Esophagus (tissue), 2 donors: Measurements from ENCODE around the gene KNL1. TPM values are rescaled to one million over a fixed set of nuclear protein-coding genes. Genes with fewer than 3 reads are reported as not detected.
"Not testable (repeated sequence)": the region's sequence is repeated elsewhere in the genome, so short reads cannot be mapped to it uniquely, and the experiment has no call there.

ENCODE experiments used
- H3K27ac ChIP-seq, 2 donors: one replicate each; pipeline ENCODE4 v1.5.1; 2013; ENCODE audit warnings: low read depth in 2 of 2, mild to moderate bottlenecking in 2 of 2, inconsistent platforms in 1 of 2, low read length in 1 of 2, moderate library complexity in 1 of 2
- H3K27me3 ChIP-seq, 2 donors: one replicate each; pipeline ENCODE4 v1.6.1; 2013; ENCODE audit warnings: low read length in 2 of 2, control low read depth in 1 of 2, mild to moderate bottlenecking in 1 of 2; ENCODE audit not compliant: insufficient read depth in 2 of 2, control insufficient read depth in 1 of 2
- H3K36me3 ChIP-seq, 2 donors: one replicate each; pipeline ENCODE4 v1.6.1; 2013; ENCODE audit warnings: low read length in 1 of 2; ENCODE audit not compliant: control insufficient read depth in 2 of 2, insufficient read depth in 2 of 2
- H3K4me1 ChIP-seq, 2 donors: one replicate each; pipeline ENCODE4 v1.6.1; 2013; ENCODE audit warnings: low read length in 1 of 2; ENCODE audit not compliant: control insufficient read depth in 2 of 2, insufficient read depth in 2 of 2
- H3K4me3 ChIP-seq, 2 donors: one replicate each; pipeline ENCODE4 v1.5.1; 2013; ENCODE audit warnings: low read length in 2 of 2, mild to moderate bottlenecking in 2 of 2, low read depth in 1 of 2, moderate library complexity in 1 of 2
- H3K9me3 ChIP-seq, 2 donors: one replicate each; pipeline ENCODE4 v1.6.1; 2013; ENCODE audit warnings: mild to moderate bottlenecking in 2 of 2, low read depth in 1 of 2, low read length in 1 of 2, moderate library complexity in 1 of 2; ENCODE audit not compliant: control insufficient read depth in 2 of 2, insufficient read depth in 1 of 2
- WGBS, 2 donors: extraction: QIAGEN DNeasy Blood & Tissue Kit; methylation state at CpG; one replicate each; pipeline ENCODE4 v1.1.7; 2013; 5-methylcytosine and 5-hydroxymethylcytosine counted together
- polyA plus RNA-seq, 2 donors: library from polyadenylated mRNA; stranded (reverse); fragments of 200-250 nt; gene quantifications; one replicate each; pipeline ENCODE4 v1.2.3, GENCODE V29; 2013
- donor health status: healthy with polysubstance abuse.
- donor health status: Bipolar disorder and iron deficiency.

KNL1 gene
- polyA plus RNA-seq, 2 donors: 1.8 to 2.6 TPM

- Histone ChIP-seq H3K4me3 (no peak overlapping the region), H3K27ac (no peak overlapping the region), H3K36me3 (peaks cover 0 to 2% of the 10 kb centered on the region in 2 donors), H3K27me3 (no peaks in the 10 kb centered on the region), H3K9me3 (no peaks in the 10 kb centered on the region), H3K4me1 (peaks cover 3 to 4% of the 10 kb centered on the region in 2 donors)
These were observed 30.6 kb upstream of the KNL1 start for GRCh38 chr15:40563426-40563825.

DNA sequence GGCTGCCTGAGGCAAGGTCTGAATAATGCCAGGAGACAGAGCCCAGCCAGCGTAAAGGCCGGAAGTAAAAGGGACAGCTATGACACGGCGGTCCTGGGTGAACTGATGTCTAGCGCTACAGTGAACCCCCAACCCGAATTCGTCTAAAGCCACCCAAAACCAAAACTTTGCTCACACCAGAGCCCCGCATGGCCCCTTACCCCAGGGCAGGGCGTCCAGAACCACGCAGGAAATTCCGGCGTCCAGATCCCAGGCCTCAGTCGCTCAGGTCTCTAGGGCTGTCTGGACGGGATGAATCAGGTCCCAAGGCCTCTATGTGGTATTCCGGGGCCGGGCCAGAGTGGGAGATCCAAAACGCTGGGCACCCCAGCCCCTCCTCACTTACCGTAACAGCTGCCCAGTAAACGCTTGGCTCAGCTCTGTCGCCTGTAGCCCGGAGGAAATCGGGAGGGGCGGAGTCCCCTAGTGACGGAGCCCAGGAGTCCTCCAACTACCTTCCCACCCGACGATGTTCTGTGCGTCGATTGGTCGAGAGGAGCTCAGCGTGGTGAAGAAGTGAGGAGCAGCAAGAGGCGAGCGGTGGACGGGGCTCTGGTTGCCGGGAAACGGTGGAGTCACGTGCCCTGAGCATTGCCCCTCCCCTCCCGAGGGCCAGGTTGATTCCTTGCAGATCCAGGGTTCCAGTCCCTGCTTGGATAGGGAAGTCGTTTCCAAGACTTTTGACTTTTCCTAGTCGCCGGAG, 29.3 kb upstream of the KNL1 start, which contains the start of gene CCDC32:
Gene CCDC32, minus strand, starts transcription at position 452 of the 742 bp plus-strand sequence. CDS start 2,027 bp downstream, outside the sequence.
- Histone ChIP-seq H3K27ac (peak within 1 kb of the TSS; percentile 92 to 98), H3K9me3 (no peaks in the 10 kb centered on the region), H3K4me3 (peak within 1 kb of the TSS; percentile 83 to 95), H3K27me3 (no peaks in the 10 kb centered on the region), H3K36me3 (no peaks in the 10 kb centered on the region), H3K4me1 (peaks cover 0 to 3% of the 10 kb centered on the region in 2 donors)
- 0% methylated on average over 40 of the region's 40 CpGs for WGBS, 2 donors

GRCh38 chr15:40565333-40566238, 28.5 kb upstream of the KNL1 start:
- peak overlapping the region; percentile 83 to 95 for H3K4me3 ChIP-seq
- H3K27me3 ChIP-seq: no peaks in the 10 kb centered on the region
- H3K36me3 ChIP-seq: no peaks in the 10 kb centered on the region
- 36 to 40% methylated on average over 18 to 20 of the region's 20 CpGs for WGBS, 2 donors
- peak overlapping the region; percentile 60 to 73 for H3K27ac ChIP-seq
- peaks cover 0 to 3% of the 10 kb centered on the region in 2 donors for H3K4me1 ChIP-seq
- no peaks in the 10 kb centered on the region for H3K9me3 ChIP-seq

- H3K4me1 ChIP-seq: peaks cover 0 to 3% of the 10 kb centered on the region in 2 donors
- peaks cover 0 to 3% of the 10 kb centered on the region in 2 donors for H3K36me3 ChIP-seq
- no peaks in the 10 kb centered on the region for H3K9me3 ChIP-seq
- no peak overlapping the region for H3K4me3 ChIP-seq
- 36 to 40% methylated on average over 7 of the region's 7 CpGs for WGBS, 2 donors
- H3K27ac ChIP-seq: no peak overlapping the region
- H3K27me3 ChIP-seq: no peaks in the 10 kb centered on the region
These were observed 26.9 kb upstream of the KNL1 start for GRCh38 chr15:40567111-40567510.

- no peaks in the 10 kb centered on the region for H3K9me3 ChIP-seq
- peak within 1 kb of the TSS; percentile 88 to 97 for H3K4me3 ChIP-seq
- no peaks in the 10 kb centered on the region for H3K4me1 ChIP-seq
- H3K36me3 ChIP-seq: peaks cover 10 to 12% of the 10 kb centered on the region in 2 donors
- WGBS, 2 donors: 0 to 1% methylated on average over 59 to 62 of the region's 62 CpGs
- no peaks in the 10 kb centered on the region for H3K27me3 ChIP-seq
- H3K27ac ChIP-seq: peak within 1 kb of the TSS; percentile 75 to 91
These were observed 24.7 kb upstream of the KNL1 start, which contains the start of gene RPUSD2 for GRCh38 chr15:40569129-40569953. Gene RPUSD2, plus strand, starts transcription at chr15:40569299. Its CDS starts 39 bp downstream, at chr15:40569338.

DNA sequence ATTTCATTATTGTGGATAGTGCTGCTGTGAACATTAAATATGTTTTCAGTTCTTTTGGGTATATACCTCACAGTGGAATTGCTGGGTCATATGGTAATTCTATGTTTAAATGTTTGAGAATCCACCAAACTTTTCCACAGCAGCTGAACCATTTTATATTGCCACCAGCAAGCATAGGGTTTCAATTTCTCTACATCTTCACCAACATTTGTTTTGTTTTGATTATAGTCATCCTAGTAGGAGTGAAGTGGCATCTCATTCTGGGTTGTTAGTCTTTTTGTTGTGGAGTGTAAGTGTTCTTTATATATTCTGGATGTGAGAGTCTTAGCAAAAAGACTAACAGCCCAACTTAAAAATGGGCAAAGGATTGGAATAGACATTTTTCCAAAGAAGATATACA, 18.9 kb upstream of the KNL1 start:
- no peaks in the 10 kb centered on the region for H3K27me3 ChIP-seq
- H3K27ac ChIP-seq: no peak overlapping the region
- peaks cover 10 to 12% of the 10 kb centered on the region in 2 donors for H3K36me3 ChIP-seq
- no peak overlapping the region for H3K4me3 ChIP-seq
- no peaks in the 10 kb centered on the region for H3K4me1 ChIP-seq
- no peaks in the 10 kb centered on the region for H3K9me3 ChIP-seq

GRCh38 chr15:40576914-40577313, 17.1 kb upstream of the KNL1 start:
- not testable (repeated sequence) for H3K36me3 ChIP-seq, H3K4me3 ChIP-seq, H3K27me3 ChIP-seq, H3K9me3 ChIP-seq, H3K27ac ChIP-seq, H3K4me1 ChIP-seq
- WGBS, 2 donors: 98 to 99% methylated on average over 5 of the region's 5 CpGs

DNA sequence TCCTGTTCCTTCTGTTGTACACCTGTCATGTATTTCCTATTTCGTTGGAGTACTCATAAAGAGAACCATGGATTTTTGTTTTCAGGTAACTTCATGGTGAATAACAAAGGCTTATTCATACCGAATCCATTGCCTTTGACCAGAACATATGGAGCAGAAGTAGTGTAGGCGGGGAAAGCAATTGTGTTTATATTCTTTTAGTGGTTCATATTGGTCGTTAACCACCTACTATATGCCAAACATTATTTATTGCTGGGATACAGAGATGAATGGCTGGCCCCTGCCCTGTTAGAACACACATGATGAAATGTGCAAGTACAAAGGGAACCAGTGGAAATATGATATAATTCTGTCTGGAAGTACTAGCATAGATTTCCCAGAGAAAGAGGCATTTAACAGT, 15.2 kb upstream of the KNL1 start:
- 66 to 79% methylated on average over 4 of the region's 4 CpGs for WGBS, 2 donors
- Histone ChIP-seq H3K27me3 (no peaks in the 10 kb centered on the region), H3K36me3 (peaks cover 3% of the 10 kb centered on the region in 2 donors), H3K27ac (no peak overlapping the region), H3K4me3 (no peak overlapping the region), H3K9me3 (no peaks in the 10 kb centered on the region), H3K4me1 (no peaks in the 10 kb centered on the region)

DNA sequence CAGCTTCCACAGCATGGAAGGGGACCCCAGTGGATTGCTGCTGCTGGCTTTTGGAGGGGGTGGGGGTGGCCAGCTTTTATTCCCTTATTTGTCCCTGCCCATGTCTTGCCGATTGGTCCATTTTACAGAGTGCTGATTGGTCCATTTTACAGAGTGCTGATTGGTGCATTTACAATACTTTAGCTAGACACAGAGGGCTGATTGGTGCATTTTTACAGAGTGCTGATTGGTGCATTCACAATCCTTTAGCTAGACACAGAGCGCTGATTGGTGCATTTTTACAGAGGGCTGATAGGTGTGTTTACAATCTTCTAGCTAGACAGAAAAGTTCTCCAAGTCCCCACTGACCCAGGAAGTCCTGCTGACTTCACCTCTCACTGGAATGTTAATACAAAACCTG, 12.3 kb upstream of the KNL1 start:
- not testable (repeated sequence) for H3K27ac ChIP-seq, H3K4me3 ChIP-seq, H3K9me3 ChIP-seq, H3K4me1 ChIP-seq, H3K27me3 ChIP-seq, H3K36me3 ChIP-seq
- WGBS, 2 donors: 77 to 95% methylated on average over 2 of the region's 2 CpGs
